Mucosa of stomach (tissue), 1 donor: ENCODE data around the gene FAM98B.

Experiments used
- H3K27me3 ChIP-seq: one replicate; pipeline ENCODE4 v1.7.0; 2013; ENCODE audit warnings: mild to moderate bottlenecking, low read length; ENCODE audit not compliant: control insufficient read depth, insufficient read depth
- H3K36me3 ChIP-seq: one replicate; pipeline ENCODE4 v1.7.0; 2013; ENCODE audit warnings: low read length; ENCODE audit not compliant: control insufficient read depth, insufficient read depth
- H3K4me1 ChIP-seq: one replicate; pipeline ENCODE4 v1.7.0; 2013; ENCODE audit warnings: mild to moderate bottlenecking, low read length; ENCODE audit not compliant: control insufficient read depth, insufficient read depth
- H3K4me3 ChIP-seq: one replicate; pipeline ENCODE4 v1.7.0; 2013; ENCODE audit warnings: low read length
- H3K9ac ChIP-seq: one replicate; pipeline ENCODE4 v1.7.0; 2013; ENCODE audit warnings: mild to moderate bottlenecking, low read length, moderate library complexity
- H3K9me3 ChIP-seq: one replicate; pipeline ENCODE4 v1.7.0; 2013; ENCODE audit warnings: mild to moderate bottlenecking, low read length, moderate library complexity; ENCODE audit not compliant: control insufficient read depth
- donor health status: Pancreatic carcinoma.

Gene FAM98B

GRCh38 chr15:38470816-38471215 is 16.9 kb downstream of the FAM98B start:
- Histone ChIP-seq H3K4me1 (no peaks in the 10 kb centered on the region), H3K9ac (no peak overlapping the region), H3K27me3 (no peaks in the 10 kb centered on the region), H3K9me3 (no peaks in the 10 kb centered on the region), H3K4me3 (no peak overlapping the region), H3K36me3 (no peaks in the 10 kb centered on the region)

- H3K9me3 ChIP-seq: no peaks in the 10 kb centered on the region
- no peaks in the 10 kb centered on the region for H3K27me3 ChIP-seq
- no peak overlapping the region for H3K9ac ChIP-seq
- no peaks in the 10 kb centered on the region for H3K4me1 ChIP-seq
- no peaks in the 10 kb centered on the region for H3K36me3 ChIP-seq
- H3K4me3 ChIP-seq: no peak overlapping the region
These were observed 18.0 kb downstream of the FAM98B start for GRCh38 chr15:38471974-38472373.

DNA sequence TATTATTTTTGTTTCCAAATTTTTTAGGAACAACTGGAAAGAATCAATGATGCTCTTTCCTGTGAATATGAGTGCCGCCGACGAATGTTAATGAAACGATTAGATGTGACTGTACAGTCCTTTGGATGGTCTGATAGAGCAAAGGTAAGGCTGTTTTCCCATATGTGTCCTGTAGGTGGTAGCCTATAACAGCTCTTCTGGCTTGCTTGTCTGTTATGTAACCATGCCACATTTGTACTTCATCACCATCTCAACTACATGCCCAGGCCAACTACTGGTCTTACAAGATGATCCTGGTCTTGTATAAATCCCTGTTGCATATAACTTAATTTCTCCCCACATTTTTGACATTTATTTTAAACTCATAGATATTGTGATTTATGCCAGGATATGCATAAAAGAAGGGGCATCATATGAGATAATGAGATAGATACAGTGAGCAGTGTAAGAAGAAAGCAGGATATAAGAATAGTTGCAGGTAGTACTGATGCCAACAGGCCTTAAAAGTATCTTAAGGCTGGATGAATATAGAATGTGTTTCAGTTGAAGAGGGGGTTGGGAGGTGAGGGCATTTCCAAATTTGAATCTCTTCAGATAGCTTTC is 20.3 kb downstream of the FAM98B start:
- Histone ChIP-seq H3K4me1 (no peaks in the 10 kb centered on the region), H3K36me3 (no peaks in the 10 kb centered on the region), H3K9me3 (no peaks in the 10 kb centered on the region), H3K9ac (no peak overlapping the region), H3K27me3 (no peaks in the 10 kb centered on the region), H3K4me3 (no peak overlapping the region)

DNA sequence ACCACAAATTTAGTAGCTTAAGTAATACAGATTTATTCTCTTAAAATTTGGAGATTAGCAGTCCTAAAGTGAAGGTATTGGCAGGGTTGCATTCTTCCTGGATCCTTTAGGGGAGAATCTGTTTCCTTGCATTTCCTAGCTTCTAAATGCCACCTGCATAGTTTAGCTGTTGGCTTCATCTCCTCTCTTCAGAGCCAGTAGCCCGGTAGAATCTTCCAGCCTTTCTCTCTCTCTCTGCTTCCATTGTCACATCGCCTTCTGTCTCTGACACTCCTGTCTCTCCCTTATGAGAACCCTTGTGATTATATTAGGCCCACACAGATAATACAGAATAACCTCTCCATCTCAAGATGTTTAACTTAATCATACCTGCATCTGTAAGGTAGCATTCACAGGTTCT is 21.4 kb downstream of the FAM98B start:
- no peaks in the 10 kb centered on the region for H3K27me3 ChIP-seq
- no peaks in the 10 kb centered on the region for H3K4me1 ChIP-seq
- no peak overlapping the region for H3K9ac ChIP-seq
- H3K9me3 ChIP-seq: no peaks in the 10 kb centered on the region
- no peak overlapping the region for H3K4me3 ChIP-seq
- H3K36me3 ChIP-seq: no peaks in the 10 kb centered on the region

- no peaks in the 10 kb centered on the region for H3K4me1 ChIP-seq
- no peak overlapping the region for H3K4me3 ChIP-seq
- no peaks in the 10 kb centered on the region for H3K9me3 ChIP-seq
- H3K27me3 ChIP-seq: no peaks in the 10 kb centered on the region
- H3K9ac ChIP-seq: no peak overlapping the region
- no peaks in the 10 kb centered on the region for H3K36me3 ChIP-seq
These were observed 22.2 kb downstream of the FAM98B start for GRCh38 chr15:38476120-38476519.

GRCh38 chr15:38477637-38478036 is 23.7 kb downstream of the FAM98B start:
- Histone ChIP-seq H3K4me1 (no peaks in the 10 kb centered on the region), H3K4me3 (no peak overlapping the region), H3K36me3 (no peaks in the 10 kb centered on the region), H3K27me3 (no peaks in the 10 kb centered on the region), H3K9me3 (no peaks in the 10 kb centered on the region), H3K9ac (no peak overlapping the region)

DNA sequence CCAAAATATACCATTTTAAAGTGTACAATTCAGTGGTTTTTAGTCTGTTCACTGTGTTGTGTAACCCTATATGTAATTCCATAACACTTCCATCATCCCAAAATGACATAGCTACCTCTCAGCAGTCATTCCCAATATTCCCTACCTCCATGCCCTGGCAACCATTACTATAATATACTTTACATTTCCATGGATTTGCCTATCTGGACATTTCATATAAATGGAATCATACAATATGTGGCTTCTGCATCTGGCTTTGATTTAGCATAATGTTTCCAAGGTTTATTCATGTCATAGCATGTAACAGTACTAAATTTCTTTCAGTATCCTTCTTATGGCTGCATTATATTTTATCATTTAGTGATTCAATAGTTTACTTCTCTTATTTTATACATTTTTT is 25.3 kb downstream of the FAM98B start:
- H3K9ac ChIP-seq: no peak overlapping the region
- no peak overlapping the region for H3K4me3 ChIP-seq
- no peaks in the 10 kb centered on the region for H3K9me3 ChIP-seq
- H3K27me3 ChIP-seq: no peaks in the 10 kb centered on the region
- H3K4me1 ChIP-seq: no peaks in the 10 kb centered on the region
- no peaks in the 10 kb centered on the region for H3K36me3 ChIP-seq

DNA sequence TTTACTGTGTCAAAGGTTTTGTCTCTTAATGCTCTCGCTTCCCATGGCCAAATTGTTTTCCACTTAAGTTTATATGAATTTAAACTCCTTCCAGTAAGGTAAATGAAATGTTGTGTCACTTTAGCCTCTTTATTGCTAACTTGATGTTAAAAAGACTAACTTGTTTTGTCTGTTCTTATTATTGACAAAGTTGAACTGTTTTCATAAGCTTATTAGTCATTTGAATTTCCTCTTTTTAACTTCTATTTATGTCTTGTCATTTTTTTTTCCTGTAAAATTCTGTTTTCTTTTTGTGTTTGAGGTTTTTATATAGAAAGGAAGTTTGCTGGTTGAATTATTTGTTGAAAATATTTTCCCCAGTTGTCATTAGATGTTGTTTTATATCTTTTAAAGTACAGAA is 25.8 kb downstream of the FAM98B start:
- Histone ChIP-seq H3K9me3 (no peaks in the 10 kb centered on the region), H3K36me3 (no peaks in the 10 kb centered on the region), H3K27me3 (no peaks in the 10 kb centered on the region), H3K4me3 (no peak overlapping the region), H3K9ac (no peak overlapping the region), H3K4me1 (no peaks in the 10 kb centered on the region)

DNA sequence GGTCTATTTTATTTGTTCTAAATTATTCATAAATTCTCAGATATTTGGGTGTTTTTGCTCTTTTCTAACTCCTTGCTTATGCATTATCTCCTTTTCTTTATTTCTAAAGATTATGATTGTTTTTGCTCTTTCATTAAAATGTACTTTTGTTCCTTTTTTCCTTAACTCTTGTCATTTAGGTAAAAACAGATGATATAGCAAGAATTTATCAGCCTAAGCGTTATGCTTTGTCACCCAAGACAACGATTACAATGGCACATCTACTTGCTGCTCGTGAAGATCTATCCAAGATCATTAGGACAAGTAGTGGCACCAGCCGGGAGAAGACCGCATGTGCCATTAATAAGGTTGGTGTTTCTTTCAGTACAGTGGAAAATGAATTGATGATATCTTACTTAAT is 27.2 kb downstream of the FAM98B start:
- Histone ChIP-seq H3K27me3 (no peaks in the 10 kb centered on the region), H3K9me3 (no peaks in the 10 kb centered on the region), H3K4me1 (no peaks in the 10 kb centered on the region), H3K36me3 (no peaks in the 10 kb centered on the region), H3K9ac (no peak overlapping the region), H3K4me3 (no peak overlapping the region)

DNA sequence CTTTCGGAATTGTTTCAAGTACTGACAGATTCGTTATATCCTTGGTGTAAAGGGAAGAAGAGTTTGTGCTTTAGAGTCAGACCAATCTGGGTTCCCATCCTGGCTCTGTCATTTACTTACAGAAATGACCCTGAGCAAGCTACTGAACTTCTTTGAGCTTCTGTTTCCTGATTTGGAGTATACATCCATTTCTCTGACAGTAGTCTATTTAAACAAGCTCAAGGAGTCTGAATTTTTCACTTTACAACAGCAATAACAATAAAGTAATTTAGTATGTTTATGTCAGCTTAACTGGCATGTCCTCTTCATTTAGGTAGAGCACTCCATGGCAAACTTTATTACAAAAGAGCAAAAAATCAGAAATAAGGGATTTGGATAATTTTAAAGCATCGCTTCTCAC is 27.8 kb downstream of the FAM98B start:
- no peaks in the 10 kb centered on the region for H3K4me1 ChIP-seq
- H3K36me3 ChIP-seq: no peaks in the 10 kb centered on the region
- H3K9ac ChIP-seq: no peak overlapping the region
- no peaks in the 10 kb centered on the region for H3K27me3 ChIP-seq
- H3K4me3 ChIP-seq: no peak overlapping the region
- no peaks in the 10 kb centered on the region for H3K9me3 ChIP-seq

- Histone ChIP-seq H3K4me3 (no peak overlapping the region), H3K4me1 (no peaks in the 10 kb centered on the region), H3K9me3 (no peaks in the 10 kb centered on the region), H3K27me3 (no peaks in the 10 kb centered on the region), H3K9ac (no peak overlapping the region), H3K36me3 (no peaks in the 10 kb centered on the region)
These were observed 28.6 kb downstream of the FAM98B start for GRCh38 chr15:38482572-38482971.

- H3K4me3 ChIP-seq: no peak overlapping the region
- no peaks in the 10 kb centered on the region for H3K4me1 ChIP-seq
- no peaks in the 10 kb centered on the region for H3K36me3 ChIP-seq
- H3K9me3 ChIP-seq: no peaks in the 10 kb centered on the region
- no peaks in the 10 kb centered on the region for H3K27me3 ChIP-seq
- no peak overlapping the region for H3K9ac ChIP-seq
These were observed 33.0 kb downstream of the FAM98B start for GRCh38 chr15:38486936-38487335.

DNA sequence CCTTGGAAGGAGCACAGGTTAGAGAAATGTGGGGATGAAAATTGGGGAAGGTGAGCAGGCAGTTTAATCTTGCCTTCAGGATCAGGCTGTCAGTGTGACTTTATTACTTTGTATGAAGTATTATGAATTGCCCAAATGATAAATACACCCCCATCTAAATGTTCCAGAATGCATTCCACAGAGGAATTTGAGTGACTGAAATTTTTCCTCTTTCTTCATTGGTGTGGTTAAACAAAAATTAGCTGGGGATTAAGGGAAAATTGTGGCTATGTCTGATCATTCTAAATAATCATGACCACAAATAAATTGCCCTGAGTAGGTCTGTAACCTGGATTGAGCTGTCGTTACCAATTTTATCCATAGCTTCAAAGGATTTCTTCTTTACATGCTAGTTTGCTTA is 33.5 kb downstream of the FAM98B start:
- Histone ChIP-seq H3K27me3 (no peaks in the 10 kb centered on the region), H3K9ac (no peak overlapping the region), H3K4me3 (no peak overlapping the region), H3K9me3 (no peaks in the 10 kb centered on the region), H3K4me1 (no peaks in the 10 kb centered on the region), H3K36me3 (no peaks in the 10 kb centered on the region)
